HCT116 (cell line): ENCODE data around the gene FBXL16. TPM values are rescaled to one million over a fixed set of nuclear protein-coding genes. Genes with fewer than 3 reads are reported as not detected.
A peak's percentile ranks its signal among the peaks of the same experiment; 100 is the strongest.

Source experiments
- ATAC-seq: fragments of 200-7000 bp; cut with Tn5 transposase; 2 replicates; pipeline ENCODE4 v1.9.1; 2020; ENCODE audit warnings: mild to moderate bottlenecking, moderate library complexity
- BruUV-seq: library from RNA; stranded (reverse); fragments of 400-500 nt; replicated peaks from 2 replicates; lab custom pipeline; 2021; lab: Mats Ljungman, UMichigan
- CTCF ChIA-PET: fragments of 300-600 bp; sonication (Branson Sonifier 250); formaldehyde crosslinking; loops from one replicate; lab custom pipeline; 2021; ENCODE audit warnings: antibody characterized with exemption; lab: Charles Lee
- POLR2A ChIA-PET: fragments of 300-600, 350-600 bp; sonication (Branson Sonifier 250); formaldehyde crosslinking; loops from one replicate; lab custom pipeline; 2021; ENCODE audit warnings: antibody characterized with exemption; lab: Charles Lee
- RAD21 ChIA-PET, 2 experiments: fragments of 300-600 bp; sonication (Branson Sonifier 250); formaldehyde crosslinking; loops; one replicate each; lab custom pipeline; 2023; ENCODE audit warnings: low total read pairs in 2 of 2; ENCODE audit not compliant: uncharacterized antibody in 2 of 2, unreplicated experiment in 2 of 2, low non-redundant PET in 1 of 2; lab: Charles Lee
- DNase-seq: peaks from one replicate; pipeline ENCODE4 v3.0.0-alpha.2; 2010; ENCODE audit warnings: low read depth, low spot score
- H2AFZ ChIP-seq: fragments of 200-600 bp; shearing (Covaris generic), sonication (generic); 2 replicates; pipeline ENCODE4 v1.6.1; 2017; ENCODE audit warnings: low read depth, mixed run types, mixed read lengths, antibody characterized with exemption, low read length; ENCODE audit not compliant: poor library complexity, severe bottlenecking
- H3K27ac ChIP-seq: 2 replicates; pipeline ENCODE4 v1.5.1; 2012; ENCODE audit warnings: low read depth, low read length
- H3K27me3 ChIP-seq: fragments of 200-600 bp; sonication (generic); 2 replicates; pipeline ENCODE4 v1.6.1; 2016; ENCODE audit warnings: mixed run types, low read length, mixed read lengths; ENCODE audit not compliant: insufficient read depth
- H3K36me3 ChIP-seq, 2 experiments: fragments of 200-500 bp in 1 of 2; fragments of 200-600 bp in 1 of 2; sonication (Bioruptor generic) in 1 of 2; sonication (generic) in 1 of 2; 2 replicates each; pipeline versions ENCODE4 v1.5.1 to v1.6.1; 2014 to 2016; ENCODE audit warnings: low read length in 2 of 2, inconsistent platforms in 1 of 2, mixed read lengths in 1 of 2, mixed run types in 1 of 2; ENCODE audit not compliant: insufficient read depth in 2 of 2, control insufficient read depth in 1 of 2
- H3K4me1 ChIP-seq, 2 experiments: fragments of 200-600 bp in 1 of 2; sonication (generic) in 1 of 2; 2 replicates each; pipeline versions ENCODE4 v1.5.1 to v1.6.1; 2012 to 2017; ENCODE audit warnings: low read length in 2 of 2, inconsistent platforms in 1 of 2, mild to moderate bottlenecking in 1 of 2, mixed read lengths in 1 of 2, mixed run types in 1 of 2, moderate library complexity in 1 of 2; ENCODE audit not compliant: insufficient read depth in 2 of 2, control insufficient read depth in 1 of 2
- H3K4me2 ChIP-seq: fragments of 200-600 bp; sonication (generic); 2 replicates; pipeline ENCODE4 v1.6.1; 2017; ENCODE audit warnings: mixed run types, low read length, mixed read lengths
- H3K4me3 ChIP-seq, 2 experiments: fragments of 200-600 bp in 1 of 2; sonication (generic) in 1 of 2; replicated peaks in 1 of 2; 2 replicates each; pipeline ENCODE4 v1.5.1; 2011 to 2016; ENCODE audit warnings: low read length in 2 of 2, control low read depth in 1 of 2, low read depth in 1 of 2, mild to moderate bottlenecking in 1 of 2, mixed read lengths in 1 of 2, mixed run types in 1 of 2
- H3K79me2 ChIP-seq: fragments of 200-600 bp; sonication (generic); 2 replicates; pipeline ENCODE4 v1.6.1; 2017; ENCODE audit warnings: mild to moderate bottlenecking, mixed run types, low read length, moderate library complexity, mixed read lengths; ENCODE audit not compliant: insufficient read depth
- H3K9ac ChIP-seq: fragments of 200-600 bp; sonication (generic); 2 replicates; pipeline ENCODE4 v1.6.1; 2016; ENCODE audit warnings: low read length, mixed read lengths
- H3K9me2 ChIP-seq: fragments of 200-600 bp; sonication (generic), shearing (Covaris generic); 2 replicates; pipeline ENCODE4 v1.6.1; 2017; ENCODE audit warnings: mixed run types, mild to moderate bottlenecking, moderate library complexity; ENCODE audit not compliant: insufficient read depth
- H3K9me3 ChIP-seq, 2 experiments: fragments of 200-500 bp in 1 of 2; fragments of 200-600 bp in 1 of 2; sonication (Bioruptor generic) in 1 of 2; sonication (generic) in 1 of 2; 2 replicates each; pipeline ENCODE4 v1.6.1; 2014 to 2017; ENCODE audit warnings: low read length in 2 of 2, mixed read lengths in 2 of 2, inconsistent platforms in 1 of 2, low read depth in 1 of 2, mild to moderate bottlenecking in 1 of 2, mixed run types in 1 of 2, moderate library complexity in 1 of 2; ENCODE audit not compliant: control insufficient read depth in 1 of 2, insufficient read depth in 1 of 2
- H4K20me1 ChIP-seq: fragments of 200-600 bp; sonication (generic), shearing (Covaris generic); 2 replicates; pipeline ENCODE4 v1.6.1; 2017; ENCODE audit warnings: mixed run types, mild to moderate bottlenecking, moderate library complexity; ENCODE audit not compliant: insufficient read depth
- CEBPB ChIP-seq: IDR thresholded peaks from 2 replicates; pipeline ENCODE4 v1.6.1; 2012; ENCODE audit warnings: low read depth
- JUND ChIP-seq: IDR thresholded peaks from 2 replicates; pipeline ENCODE4 v1.6.1; 2012
- POLR2A ChIP-seq: IDR thresholded peaks from 2 replicates; pipeline ENCODE4 v1.7.0; 2011; ENCODE audit warnings: borderline replicate concordance; ENCODE audit not compliant: insufficient read depth, insufficient read length; ENCODE audit errors: extremely low read depth
- POLR2AphosphoS5 ChIP-seq: IDR thresholded peaks from 2 replicates; pipeline ENCODE4 v1.6.1; 2011; ENCODE audit warnings: mild to moderate bottlenecking, low read depth, low read length, moderate library complexity
- REST ChIP-seq: IDR thresholded peaks from 2 replicates; pipeline ENCODE4 v1.6.1; 2012; ENCODE audit warnings: low read depth
- SIN3A ChIP-seq: IDR thresholded peaks from 2 replicates; pipeline ENCODE4 v1.6.1; 2012; ENCODE audit warnings: low read depth
- YY1 ChIP-seq: IDR thresholded peaks from 2 replicates; pipeline ENCODE4 v1.6.1; 2011; ENCODE audit warnings: low read length, low read depth, moderate library complexity, mild to moderate bottlenecking; ENCODE audit not compliant: insufficient replicate concordance; ENCODE audit errors: extremely low read depth
- ZFX ChIP-seq: fragments of 450-650 bp; IDR thresholded peaks from 2 replicates; pipeline ENCODE4 v1.6.1; 2017
- intact Hi-C: fragments of 100-400 bp; cut with micrococcal nuclease; formaldehyde crosslinking; loops from 2 replicates; pipeline ENCODE4 v1.10.0; 2022
- total RNA-seq: library from RNA; stranded (reverse); gene quantifications from one replicate; pipeline ENCODE4 v1.2.1, GENCODE V29; 2021; ENCODE audit not compliant: unreplicated experiment
- TF ChIP-seq, protein P1 (sequence below): IDR thresholded peaks from 2 replicates; pipeline ENCODE4 v1.6.1; 2012

The FBXL16 gene
- total RNA-seq, 1 experiment from 2014 or later, result 49.7 TPM

GRCh38 chr16:684071-684794 is 21.4 kb downstream of the FBXL16 start, which contains the start of gene JMJD8:
Gene JMJD8 (minus strand): TSS chr16:684334. CDS start chr16:684319, 15 bp downstream.
- intact Hi-C loops, result no loop called here
- Histone ChIP-seq H3K27me3 (no peaks in the 10 kb centered on the region), H3K79me2 (peaks cover 48% of the 10 kb centered on the region), H3K4me2 (peak within 1 kb of the TSS; percentile 97), H3K9ac (peak within 1 kb of the TSS; percentile 92), H3K4me1 (peaks cover 17 to 58% of the 10 kb centered on the region in 2 experiments), H3K4me3 (peak within 1 kb of the TSS; percentile 71 to 90), H4K20me1 (no peaks in the 10 kb centered on the region), H3K27ac (peak within 1 kb of the TSS; percentile 98), H3K36me3 (peaks cover 0 to 33% of the 10 kb centered on the region in 2 experiments; a peak in 2 of 4 replicates), H3K9me2 (no peaks in the 10 kb centered on the region), H3K9me3 (no peaks in the 10 kb centered on the region), H2AFZ (no peak within 1 kb of the TSS)
- DNase-seq, result peak; percentile 89
- ChIA-PET CTCF (interaction anchor here (1.2 kb wide), 1 partner anchor 32 kb away, joined by 3 read pairs; no protein-coding TSS in a partner anchor), POLR2A (interaction anchor here (0.7 kb wide), 1 partner anchor 11 kb away, joined by 3 read pairs; no protein-coding TSS in a partner anchor), RAD21 (no interaction called here)
- peak; percentile 70 for ATAC-seq
- BruUV-seq, result no TSS peak
- TF ChIP-seq CEBPB (no peak), SIN3A (no peak), YY1 (peak; percentile 91), ZFX (peak; percentile 90), POLR2A (peak; percentile 93), POLR2AphosphoS5 (peak; percentile 91), REST (no peak), JUND (no peak)
- TF ChIP-seq, protein P1, sequence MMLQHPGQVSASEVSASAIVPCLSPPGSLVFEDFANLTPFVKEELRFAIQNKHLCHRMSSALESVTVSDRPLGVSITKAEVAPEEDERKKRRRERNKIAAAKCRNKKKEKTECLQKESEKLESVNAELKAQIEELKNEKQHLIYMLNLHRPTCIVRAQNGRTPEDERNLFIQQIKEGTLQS, result no peak
